GM21526 (cell line): Measurements from ENCODE around the gene EOMES.

Source experiments
- ATAC-seq: cut with Tn5 transposase; IDR thresholded peaks from one replicate; pipeline ENCODE4 v1.9.1; 2021; ENCODE audit warnings: moderate library complexity; ENCODE audit not compliant: unreplicated experiment, low FRiP score

EOMES gene

GRCh38 chr3:27723001-27723445 lies 900 bp upstream of the EOMES start:
- ATAC-seq: no peak

GRCh38 chr3:27720899-27721716 lies 1.0 kb downstream of the EOMES start:
- no peak for ATAC-seq

- ATAC-seq: no peak
Observed at GRCh38 chr3:27719314-27720003, 2.7 kb downstream of the EOMES start.

GRCh38 chr3:27718459-27718858 lies 3.7 kb downstream of the EOMES start:
- no peak for ATAC-seq

GRCh38 chr3:27717200-27717852 lies 4.8 kb downstream of the EOMES start:
- no peak for ATAC-seq

- ATAC-seq: no peak
Observed at GRCh38 chr3:27716309-27716708, 5.8 kb downstream of the EOMES start.

GRCh38 chr3:27715863-27716262 lies 6.3 kb downstream of the EOMES start:
- ATAC-seq: no peak

GRCh38 chr3:27715454-27715806 lies 6.7 kb downstream of the EOMES start:
- ATAC-seq: no peak

GRCh38 chr3:27714692-27715453 lies 7.2 kb downstream of the EOMES start:
- ATAC-seq: no peak

GRCh38 chr3:27714146-27714526 lies 8.0 kb downstream of the EOMES start:
- ATAC-seq: no peak

GRCh38 chr3:27713435-27714145 lies 8.5 kb downstream of the EOMES start:
- no peak for ATAC-seq

- no peak for ATAC-seq
Observed at GRCh38 chr3:27713078-27713423, 9.1 kb downstream of the EOMES start.

- ATAC-seq: peak; percentile 97
Observed at GRCh38 chr3:27712136-27713077, 9.7 kb downstream of the EOMES start.

- no peak for ATAC-seq
Observed at GRCh38 chr3:27708250-27708649, 13.9 kb downstream of the EOMES start.

- ATAC-seq: no peak
Observed at GRCh38 chr3:27699067-27699466, 23.1 kb downstream of the EOMES start.

GRCh38 chr3:27696906-27697305 lies 25.2 kb downstream of the EOMES start:
- no peak for ATAC-seq

GRCh38 chr3:27695636-27696035 lies 26.5 kb downstream of the EOMES start:
- ATAC-seq: no peak

- no peak for ATAC-seq
Observed at GRCh38 chr3:27688053-27688452, 34.1 kb downstream of the EOMES start.

- ATAC-seq: no peak
Observed at GRCh38 chr3:27686642-27687041, 35.5 kb downstream of the EOMES start.
